Neural cell (in vitro differentiated cells): Measurements from ENCODE around the gene WDR75.

Experiments used
- CTCF ChIP-seq: fragments of 450-650 bp; IDR thresholded peaks from 2 replicates; pipeline ENCODE4 v1.5.1; 2014; ENCODE audit warnings: antibody characterized with exemption, mild to moderate bottlenecking, moderate library complexity; ENCODE audit not compliant: poor library complexity, severe bottlenecking
- EP300 ChIP-seq: fragments of 450-650 bp; conservative IDR thresholded peaks from 2 replicates; pipeline ENCODE4 v1.6.1; 2014; ENCODE audit warnings: antibody characterized with exemption, mild to moderate bottlenecking, moderate library complexity; ENCODE audit not compliant: poor library complexity, severe bottlenecking
- EZH2 ChIP-seq: fragments of 200-600, 300-800 bp; shearing (Covaris generic), sonication (generic); IDR thresholded peaks from 2 replicates; pipeline ENCODE4 v1.6.1; 2014; ENCODE audit warnings: antibody characterized with exemption, low read length, borderline replicate concordance, mild to moderate bottlenecking; ENCODE audit not compliant: insufficient read depth, poor library complexity, severe bottlenecking
- MXI1 ChIP-seq: fragments of 450-650 bp; conservative IDR thresholded peaks from 2 replicates; pipeline ENCODE4 v1.6.1; 2014; ENCODE audit warnings: antibody characterized with exemption, mild to moderate bottlenecking; ENCODE audit not compliant: poor library complexity, severe bottlenecking
- POLR2AphosphoS5 ChIP-seq: IDR thresholded peaks from 2 replicates; pipeline ENCODE4 v1.6.1; 2012
- RAD21 ChIP-seq: fragments of 450-650 bp; conservative IDR thresholded peaks from 2 replicates; pipeline ENCODE4 v1.6.1; 2014; ENCODE audit warnings: antibody characterized with exemption, mild to moderate bottlenecking, moderate library complexity
- REST ChIP-seq: IDR thresholded peaks from 2 replicates; pipeline ENCODE4 v1.6.1; 2012; ENCODE audit warnings: borderline replicate concordance
- TAF1 ChIP-seq: IDR thresholded peaks from 2 replicates; pipeline ENCODE4 v1.6.1; 2012; ENCODE audit warnings: low read depth

DNA sequence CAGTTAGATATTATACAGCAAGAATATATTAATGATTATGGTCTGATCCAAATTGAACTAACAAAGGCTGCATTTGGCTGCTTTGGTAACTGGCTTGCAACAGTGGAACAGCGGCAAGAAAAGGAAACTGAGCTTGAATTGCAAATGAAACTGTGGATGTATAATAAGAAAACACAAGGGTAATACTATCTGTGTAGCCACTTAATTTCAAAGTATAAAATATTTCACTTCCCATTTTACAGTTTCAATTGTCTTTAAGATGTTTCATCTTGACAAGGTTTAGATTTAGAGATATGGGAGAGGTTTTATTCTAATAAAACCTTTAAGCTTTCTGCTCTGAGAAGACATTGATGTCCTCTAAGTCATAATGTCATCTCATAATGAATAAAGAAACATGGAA lies 23.8 kb downstream of the WDR75 start:
- no peak for TF ChIP-seq EZH2
- TF ChIP-seq CTCF = no peak
- no peak for TF ChIP-seq RAD21
- TF ChIP-seq EP300 = no peak
- no peak for TF ChIP-seq POLR2AphosphoS5
- TF ChIP-seq TAF1 = no peak
- no peak for TF ChIP-seq MXI1
- TF ChIP-seq REST = no peak
